Measurements from ENCODE around the gene ZC2HC1B. TPM values are rescaled to one million over a fixed set of nuclear protein-coding genes. Genes with fewer than 3 reads are reported as not detected.

The ZC2HC1B gene
- total RNA-seq, 1 donor from 2014 or later, result not detected

GRCh38 chr6:143963158-143963919, 99.1 kb downstream of the ZC2HC1B start:
- DNase-seq (ENCODE audit: low spot score, unreplicated experiment), result no peak
- no peak for TF ChIP-seq CTCF (IDR thresholded peaks at IDR 0.05; ENCODE audit: unreplicated experiment)
- H3K36me3 Mint-ChIP-seq (ENCODE audit: insufficient read depth), result no peaks in the 10 kb centered on the region
- H3K27ac Mint-ChIP-seq, result no peak overlapping the region
- no peaks in the 10 kb centered on the region for H3K9me3 Mint-ChIP-seq (ENCODE audit: low read depth)
- peaks cover 90% of the 10 kb centered on the region for H3K27me3 Mint-ChIP-seq
- no peak overlapping the region for H3K4me3 Mint-ChIP-seq (ENCODE audit: low read depth)
- peaks cover 45% of the 10 kb centered on the region for H3K4me1 Mint-ChIP-seq (ENCODE audit: low read depth)

DNA sequence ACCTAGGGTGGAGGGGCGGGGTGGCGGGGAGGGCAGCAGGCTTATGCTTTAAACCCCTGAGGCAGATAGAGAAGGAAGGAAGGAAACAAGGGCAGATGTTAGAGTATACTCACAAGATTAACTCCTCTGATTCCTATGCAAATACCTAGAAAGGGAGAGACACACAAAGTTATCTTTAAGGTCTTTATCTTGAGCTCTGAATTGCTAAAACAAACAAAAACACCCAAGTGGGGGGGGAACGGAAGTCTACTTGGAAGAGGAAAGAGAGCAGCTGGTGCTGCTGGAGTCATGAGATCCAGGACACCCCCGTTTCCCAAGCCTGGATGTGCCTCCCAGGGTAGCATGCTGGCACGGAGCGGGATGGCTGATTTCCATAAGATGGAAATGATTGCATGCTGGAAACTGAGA, 100.4 kb downstream of the ZC2HC1B start:
- Mint-ChIP-seq H3K36me3 (ENCODE audit: insufficient read depth) (no peaks in the 10 kb centered on the region), H3K9me3 (ENCODE audit: low read depth) (no peaks in the 10 kb centered on the region), H3K27me3 (peaks cover 77% of the 10 kb centered on the region), H3K4me1 (ENCODE audit: low read depth) (peaks cover 46% of the 10 kb centered on the region), H3K4me3 (ENCODE audit: low read depth) (no peak overlapping the region), H3K27ac (no peak overlapping the region)
- TF ChIP-seq CTCF (IDR thresholded peaks at IDR 0.05; ENCODE audit: unreplicated experiment), result no peak
- DNase-seq (ENCODE audit: low spot score, unreplicated experiment), result no peak

DNA sequence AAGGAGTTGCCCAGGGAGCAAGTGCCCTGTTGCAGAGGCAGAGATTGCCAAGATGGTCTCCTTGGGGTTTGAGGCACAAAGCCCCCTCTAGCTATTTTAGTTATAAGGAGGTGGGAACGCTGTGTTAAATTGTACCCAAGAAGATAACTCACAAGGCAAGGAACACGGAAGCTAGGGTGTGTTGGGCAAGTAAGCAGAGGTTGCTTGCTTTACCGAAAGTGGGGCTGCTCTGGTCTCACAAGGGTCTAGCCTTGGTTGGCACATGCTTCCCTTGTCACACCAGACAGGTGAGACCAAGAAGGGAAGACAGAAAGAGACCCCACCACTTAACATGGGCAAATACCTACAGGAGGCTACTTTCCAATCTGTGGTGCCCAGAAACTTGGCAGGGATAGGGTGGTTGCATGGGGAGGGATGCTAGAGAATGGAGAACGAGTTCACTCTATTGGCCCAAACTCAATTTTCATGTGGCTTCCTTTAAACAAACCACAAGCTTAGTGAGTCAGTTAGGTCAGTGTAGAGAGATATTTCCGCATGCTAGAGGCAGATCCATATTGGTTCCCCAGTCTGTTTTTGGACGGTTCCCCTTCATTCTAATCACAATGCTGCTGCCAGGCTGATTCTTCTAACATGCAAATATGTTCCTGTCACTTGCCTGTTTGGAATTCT, 101.4 kb downstream of the ZC2HC1B start:
- H3K27ac Mint-ChIP-seq, result no peak overlapping the region
- no peak for TF ChIP-seq CTCF (IDR thresholded peaks at IDR 0.05; ENCODE audit: unreplicated experiment)
- peaks cover 56% of the 10 kb centered on the region for H3K4me1 Mint-ChIP-seq (ENCODE audit: low read depth)
- no peaks in the 10 kb centered on the region for H3K9me3 Mint-ChIP-seq (ENCODE audit: low read depth)
- no peak for DNase-seq (ENCODE audit: low spot score, unreplicated experiment)
- peaks cover 67% of the 10 kb centered on the region for H3K27me3 Mint-ChIP-seq
- no peaks in the 10 kb centered on the region for H3K36me3 Mint-ChIP-seq (ENCODE audit: insufficient read depth)
- no peak overlapping the region for H3K4me3 Mint-ChIP-seq (ENCODE audit: low read depth)

- TF ChIP-seq CTCF (IDR thresholded peaks at IDR 0.05; ENCODE audit: unreplicated experiment), result no peak
- no peak for DNase-seq (ENCODE audit: low spot score, unreplicated experiment)
- H3K4me3 Mint-ChIP-seq (ENCODE audit: low read depth), result no peak overlapping the region
- H3K27ac Mint-ChIP-seq, result no peak overlapping the region
- no peaks in the 10 kb centered on the region for H3K9me3 Mint-ChIP-seq (ENCODE audit: low read depth)
- H3K27me3 Mint-ChIP-seq, result peaks cover 63% of the 10 kb centered on the region
- peaks cover 63% of the 10 kb centered on the region for H3K4me1 Mint-ChIP-seq (ENCODE audit: low read depth)
- no peaks in the 10 kb centered on the region for H3K36me3 Mint-ChIP-seq (ENCODE audit: insufficient read depth)
Measured at GRCh38 chr6:143966312-143966711, 102.0 kb downstream of the ZC2HC1B start.

- no peaks in the 10 kb centered on the region for H3K9me3 Mint-ChIP-seq (ENCODE audit: low read depth)
- no peak for TF ChIP-seq CTCF (IDR thresholded peaks at IDR 0.05; ENCODE audit: unreplicated experiment)
- H3K4me3 Mint-ChIP-seq (ENCODE audit: low read depth), result no peak overlapping the region
- DNase-seq (ENCODE audit: low spot score, unreplicated experiment), result no peak
- H3K27me3 Mint-ChIP-seq, result peaks cover 48% of the 10 kb centered on the region
- no peak overlapping the region for H3K27ac Mint-ChIP-seq
- H3K36me3 Mint-ChIP-seq (ENCODE audit: insufficient read depth), result no peaks in the 10 kb centered on the region
- H3K4me1 Mint-ChIP-seq (ENCODE audit: low read depth), result peaks cover 63% of the 10 kb centered on the region
Measured at GRCh38 chr6:143967706-143968376, 103.6 kb downstream of the ZC2HC1B start.
